PC-9 (cell line): ENCODE data around the gene XAB2.

Experiments used
- CTCF ChIP-seq: fragments of 200-600 bp; sonication (generic); conservative IDR thresholded peaks from 2 replicates; pipeline ENCODE4 v1.6.1; 2017; ENCODE audit warnings: mixed run types, antibody characterized with exemption, mild to moderate bottlenecking, moderate library complexity
- EZH2 ChIP-seq: fragments of 200-600 bp; sonication (generic); IDR thresholded peaks from 2 replicates; pipeline ENCODE4 v1.8.0; 2017; ENCODE audit warnings: antibody characterized with exemption, low read depth

GRCh38 chr19:7677669-7678311, 48.4 kb upstream of the XAB2 start:
- TF ChIP-seq CTCF (no peak), EZH2 (no peak)
